ENCODE measurements around the gene OR4B1. TPM values are rescaled to one million over a fixed set of nuclear protein-coding genes. Genes with fewer than 3 reads are reported as not detected.

The OR4B1 gene
- total RNA-seq, 1 experiment from 2014 or later = not detected

GRCh38 chr11:48263423-48263911, 46.9 kb downstream of the OR4B1 start, which contains the start of gene OR4X1:
Gene OR4X1, plus strand, starts transcription at chr11:48263861. Its CDS starts 0 bp downstream, at chr11:48263861.
- Histone ChIP-seq H3K36me3 (ENCODE audit: insufficient read depth, low read length, poor library complexity, severe bottlenecking) (no peaks in the 10 kb centered on the region), H3K4me1 (ENCODE audit: insufficient read depth, low read length, poor library complexity, severe bottlenecking) (no peaks in the 10 kb centered on the region), H3K4me3 (ENCODE audit: low read depth, low read length, poor library complexity, severe bottlenecking) (no peak within 1 kb of the TSS), H3K27ac (ENCODE audit: low read depth, low read length, poor library complexity, severe bottlenecking) (no peak within 1 kb of the TSS), H3K9me3 (ENCODE audit: low read depth, low read length, poor library complexity, severe bottlenecking) (no peaks in the 10 kb centered on the region), H3K27me3 (replicated peaks; ENCODE audit: insufficient read depth, low read depth, low read length, poor library complexity) (no peaks in the 10 kb centered on the region)
- intact Hi-C loops (cut with micrococcal nuclease; ENCODE audit: unreplicated experiment) = no loop called here
- DNase-seq (ENCODE audit: low spot score) = no peak
- CTCF ChIA-PET = no interaction called here
- TF ChIP-seq, protein P1, sequence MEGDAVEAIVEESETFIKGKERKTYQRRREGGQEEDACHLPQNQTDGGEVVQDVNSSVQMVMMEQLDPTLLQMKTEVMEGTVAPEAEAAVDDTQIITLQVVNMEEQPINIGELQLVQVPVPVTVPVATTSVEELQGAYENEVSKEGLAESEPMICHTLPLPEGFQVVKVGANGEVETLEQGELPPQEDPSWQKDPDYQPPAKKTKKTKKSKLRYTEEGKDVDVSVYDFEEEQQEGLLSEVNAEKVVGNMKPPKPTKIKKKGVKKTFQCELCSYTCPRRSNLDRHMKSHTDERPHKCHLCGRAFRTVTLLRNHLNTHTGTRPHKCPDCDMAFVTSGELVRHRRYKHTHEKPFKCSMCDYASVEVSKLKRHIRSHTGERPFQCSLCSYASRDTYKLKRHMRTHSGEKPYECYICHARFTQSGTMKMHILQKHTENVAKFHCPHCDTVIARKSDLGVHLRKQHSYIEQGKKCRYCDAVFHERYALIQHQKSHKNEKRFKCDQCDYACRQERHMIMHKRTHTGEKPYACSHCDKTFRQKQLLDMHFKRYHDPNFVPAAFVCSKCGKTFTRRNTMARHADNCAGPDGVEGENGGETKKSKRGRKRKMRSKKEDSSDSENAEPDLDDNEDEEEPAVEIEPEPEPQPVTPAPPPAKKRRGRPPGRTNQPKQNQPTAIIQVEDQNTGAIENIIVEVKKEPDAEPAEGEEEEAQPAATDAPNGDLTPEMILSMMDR (conservative IDR thresholded peaks at IDR 0.05; ENCODE audit: low read depth, low read length) = no peak
- TF ChIP-seq EZH2 (IDR thresholded peaks at IDR 0.05; ENCODE audit: borderline replicate concordance, low read depth, low read length, poor library complexity, severe bottlenecking) = no peak
- POLR2A ChIA-PET (ENCODE audit: low non-redundant PET) = no interaction called here
- no TSS peak for BruUV-seq (replicated peaks)

Other genes with a start within 250 kb of the OR4B1 start
- 11.8 and 12.1 TPM in 2 replicates for gene PTPRJ, start 236.3 kb upstream of the OR4B1 start, total RNA-seq (2021)
- not detected in 2 replicates for gene OR4X2, start 28.3 kb downstream of the OR4B1 start, total RNA-seq (2021)
- gene OR4X1, start 47.1 kb downstream of the OR4B1 start, total RNA-seq (2021) = not detected in 2 replicates
- gene OR4S1, start 89.4 kb downstream of the OR4B1 start, total RNA-seq (2021) = not detected in 2 replicates
- gene OR4C3, start 108.1 kb downstream of the OR4B1 start, total RNA-seq (2021) = not detected in 2 replicates
- gene OR4C5, start 149.7 kb downstream of the OR4B1 start, total RNA-seq (2021) = not detected in 2 replicates